ENCODE measurements around the gene SEPTIN1.

GRCh38 chr16:30340621-30341020, 41.7 kb downstream of the SEPTIN1 start:
- TF ChIP-seq POLR2A (IDR thresholded peaks at IDR 0.05; ENCODE audit: extremely low read depth, insufficient read length) (no peak), CTCF (IDR thresholded peaks at IDR 0.05; ENCODE audit: low read depth, low read length) (no peak), MAX (IDR thresholded peaks at IDR 0.05; ENCODE audit: low read depth, low read length) (no peak), MYC (IDR thresholded peaks at IDR 0.05; ENCODE audit: low read depth, low read length) (no peak)
